Activated gamma-delta T cell treated with Interleukin-2 at 50 U/mL for 16 hours (primary cell): ENCODE measurements around the gene STK24.
"Not testable (repeated sequence)": the region's sequence is repeated elsewhere in the genome, so short reads cannot be mapped to it uniquely, and the experiment has no call there.

ENCODE experiments used
- DNase-seq: peaks from one replicate; pipeline ENCODE4 v3.0.0-alpha.2; 2020

The STK24 gene

DNA sequence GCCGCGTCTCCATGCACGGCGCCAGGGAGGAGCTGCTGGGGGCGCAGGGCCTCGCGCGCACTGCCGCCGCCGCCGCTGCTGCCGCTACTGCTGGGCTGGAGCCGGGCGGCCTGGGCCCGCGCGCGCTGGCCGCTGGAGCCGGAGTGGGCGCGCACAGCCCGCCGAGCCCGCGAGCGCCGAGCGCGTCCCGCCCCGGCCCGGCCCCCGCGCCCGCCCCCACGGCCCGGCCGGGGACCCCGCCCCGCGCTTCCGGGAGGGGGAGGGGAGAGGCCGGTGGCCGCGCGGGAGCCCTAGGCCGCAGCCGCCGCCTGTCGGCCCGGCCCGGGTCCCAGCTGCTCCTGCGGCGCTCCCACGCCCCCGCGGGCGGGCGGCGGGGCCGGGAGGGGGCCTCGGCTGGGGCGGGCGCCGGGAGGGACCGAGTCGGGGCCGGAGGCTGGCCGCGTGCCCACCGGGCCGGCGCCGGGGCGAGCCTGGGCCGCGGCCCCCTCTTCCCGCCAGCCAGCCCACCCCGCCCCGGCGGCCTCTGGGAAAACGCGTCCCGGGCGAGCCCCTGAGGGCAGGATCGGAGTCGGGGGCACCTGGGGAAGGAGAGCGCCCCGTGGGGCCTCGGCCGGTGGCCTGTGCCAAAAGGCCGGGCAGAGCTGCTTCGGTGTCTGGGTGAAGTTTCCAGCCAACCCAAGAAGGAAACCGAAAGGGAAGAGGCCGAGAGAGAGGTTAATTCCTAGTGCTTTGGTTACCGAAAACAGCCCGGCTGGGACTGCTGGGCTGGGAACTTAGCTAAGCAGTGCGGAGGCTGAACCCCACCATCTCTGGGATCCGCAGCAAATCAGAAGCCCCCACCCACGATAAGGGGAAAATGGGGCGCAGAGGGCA, at the start of gene STK24:
STK24 (minus strand) TSS at position 145 of the 873 bp plus-strand sequence. CDS start 321 bp downstream, outside the sequence.
- peak; percentile 43 for DNase-seq

DNA sequence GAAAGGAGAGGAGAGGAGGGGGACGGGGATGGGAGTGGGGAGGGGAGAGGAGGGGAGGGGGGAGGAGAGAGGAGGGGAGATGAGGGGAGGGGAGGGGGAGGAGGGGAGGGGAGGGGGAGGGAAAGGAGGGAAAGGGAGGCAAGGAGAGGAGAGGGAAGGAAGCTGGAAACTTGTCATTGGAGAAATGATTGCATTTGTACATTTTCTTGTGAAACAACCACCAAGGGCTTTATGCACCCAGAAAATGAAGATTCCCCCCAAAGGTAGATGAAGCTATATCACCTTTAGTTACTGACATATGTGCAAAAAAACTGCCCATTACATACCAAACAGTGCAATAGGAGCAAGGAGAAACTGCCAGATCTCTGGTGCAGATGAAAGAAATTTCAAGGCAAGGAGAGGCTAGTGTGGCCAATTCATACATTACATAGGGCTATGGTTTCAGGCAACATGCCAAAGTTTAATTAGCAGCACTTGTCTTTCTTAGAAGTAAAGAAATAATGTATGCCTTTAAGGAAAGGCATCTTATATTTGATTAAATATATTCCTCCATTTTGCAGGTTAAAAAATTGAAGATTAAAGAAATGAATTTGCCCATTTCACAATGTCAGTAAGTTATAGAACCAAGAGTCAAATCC, 49.5 kb upstream of the STK24 start:
- no peak for DNase-seq

DNA sequence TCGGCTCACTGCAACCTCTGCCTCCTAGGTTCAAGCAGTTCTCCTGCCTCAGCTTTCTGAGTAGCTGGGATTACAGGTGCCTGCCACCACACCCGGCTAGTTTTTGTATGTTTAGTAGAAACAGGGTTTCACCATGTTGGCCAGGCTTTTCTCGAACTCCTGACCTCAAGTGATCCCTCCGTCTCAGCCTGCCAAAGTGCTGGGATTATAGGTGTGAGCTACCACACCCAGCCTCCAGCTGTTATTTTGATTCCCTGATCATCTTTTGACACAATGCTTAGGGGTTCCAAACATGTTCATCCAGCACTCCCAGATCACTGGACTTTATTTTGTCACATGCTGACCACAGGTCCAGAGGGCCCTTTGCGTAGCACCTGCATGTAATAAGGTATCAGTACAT, 47.7 kb upstream of the STK24 start:
- DNase-seq, result not testable (repeated sequence)

DNA sequence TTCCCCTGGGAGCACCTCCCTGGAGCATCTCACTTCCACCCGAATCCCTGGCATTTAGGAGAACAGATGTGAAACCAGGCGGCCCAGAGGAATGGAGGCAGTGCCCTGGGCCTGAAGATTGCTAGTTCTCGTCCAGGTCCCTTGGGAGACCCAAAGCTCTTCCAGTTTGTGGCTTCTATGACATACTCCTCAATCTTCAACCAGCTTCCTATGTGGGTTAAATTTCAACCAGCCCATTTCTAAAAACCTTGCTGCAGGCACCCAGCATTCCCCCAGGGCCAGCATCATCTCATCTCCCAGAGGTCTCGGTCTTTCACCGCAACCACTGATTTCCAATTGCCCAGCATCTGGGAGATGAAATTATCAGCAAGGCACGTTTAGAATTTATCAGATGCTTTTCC, 46.0 kb upstream of the STK24 start:
- no peak for DNase-seq

DNA sequence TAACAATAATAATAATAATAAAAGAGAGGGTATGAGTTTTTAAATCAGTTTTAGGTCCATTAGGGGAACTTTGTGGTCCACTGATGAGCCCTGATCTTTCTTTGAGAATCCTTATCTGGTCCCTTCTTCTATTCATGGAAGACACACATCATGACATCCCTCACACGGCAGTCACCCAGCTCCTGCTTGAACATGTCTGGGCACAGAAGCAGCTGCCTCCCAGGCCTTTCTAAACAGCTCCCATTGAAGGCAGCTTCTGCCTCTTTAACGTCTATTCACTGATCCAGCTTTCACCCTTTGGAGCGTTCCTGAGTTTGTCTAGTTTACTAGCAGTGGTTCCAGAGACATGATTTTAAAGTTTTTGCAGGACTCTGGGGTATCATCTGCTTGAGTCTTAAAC, 42.6 kb upstream of the STK24 start:
- no peak for DNase-seq

DNA sequence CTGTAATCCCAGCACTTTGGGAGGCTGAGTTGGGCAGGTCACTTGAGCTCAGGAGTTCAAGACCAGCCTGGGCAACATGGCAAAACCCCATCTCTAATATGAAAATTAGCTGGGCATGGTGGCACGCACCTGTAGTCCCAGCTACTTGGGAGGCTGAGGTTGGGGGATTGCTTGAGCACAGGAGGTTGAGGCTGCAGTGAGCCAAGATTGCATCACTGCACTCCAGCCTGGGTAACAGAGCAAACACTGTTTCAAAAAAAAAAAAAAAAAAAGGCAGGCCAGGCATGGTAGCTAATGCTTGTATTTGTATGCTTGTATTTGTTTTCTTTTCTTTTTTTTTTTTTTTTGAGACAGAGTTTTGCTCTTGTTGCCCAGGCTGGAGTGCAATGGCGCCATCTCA, 38.7 kb upstream of the STK24 start:
- DNase-seq, result not testable (repeated sequence)

DNA sequence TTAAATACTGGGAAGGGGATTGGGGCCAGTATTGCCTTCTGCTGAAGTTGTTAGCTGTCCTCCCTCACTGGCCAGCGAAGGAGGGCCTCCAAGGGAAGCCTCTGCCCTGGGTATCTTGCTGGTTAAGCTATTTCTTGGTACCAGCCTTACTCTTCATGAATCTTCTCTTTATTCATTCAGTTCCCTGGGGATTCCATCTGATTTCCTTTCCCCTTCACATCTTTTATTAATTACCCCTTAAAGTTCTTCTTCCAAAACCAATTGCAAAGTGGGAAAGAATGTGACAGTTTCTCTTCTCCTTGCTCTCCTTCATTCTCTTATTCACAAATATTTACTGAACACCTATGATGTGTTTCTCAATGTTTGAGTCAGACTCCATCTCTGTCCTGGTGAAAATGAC, 36.7 kb upstream of the STK24 start:
- no peak for DNase-seq

DNA sequence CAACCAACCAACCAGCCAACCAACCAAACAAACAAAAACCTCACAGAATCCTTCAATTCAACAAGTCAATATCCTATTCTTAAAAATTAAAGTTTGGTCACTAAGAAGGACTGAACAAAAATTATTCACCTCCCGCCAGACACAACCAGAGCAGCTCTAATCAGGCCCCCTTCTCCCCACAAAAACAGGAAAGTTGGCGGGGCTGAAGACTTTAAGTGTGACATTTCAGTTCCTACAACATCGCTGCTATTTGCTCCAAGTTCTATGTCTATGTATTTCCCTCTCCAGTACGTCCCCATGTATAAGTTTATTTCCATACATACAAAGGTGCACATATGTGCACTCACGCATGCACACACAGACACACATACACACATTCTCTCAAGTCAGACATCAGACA, 32.8 kb upstream of the STK24 start:
- no peak for DNase-seq

DNA sequence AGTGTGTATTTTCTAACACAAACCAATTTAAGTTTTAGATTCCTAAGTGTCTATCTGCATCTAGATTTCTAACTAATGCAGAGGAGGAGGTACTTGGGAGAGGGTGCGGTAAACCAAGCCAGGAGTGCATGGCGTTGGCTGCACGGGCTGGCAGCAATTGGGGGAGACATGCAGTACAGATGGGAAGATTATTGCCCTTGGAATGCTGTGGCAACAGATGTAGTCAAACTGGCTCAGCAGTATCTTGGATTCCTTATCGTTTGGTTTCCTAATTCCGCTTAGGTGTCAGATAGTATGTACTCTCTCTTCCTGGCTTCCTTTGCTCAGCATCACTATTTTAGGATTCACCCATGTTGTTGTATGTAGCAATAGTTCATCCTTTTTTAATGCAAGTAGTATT, 29.4 kb upstream of the STK24 start:
- DNase-seq, result no peak

DNA sequence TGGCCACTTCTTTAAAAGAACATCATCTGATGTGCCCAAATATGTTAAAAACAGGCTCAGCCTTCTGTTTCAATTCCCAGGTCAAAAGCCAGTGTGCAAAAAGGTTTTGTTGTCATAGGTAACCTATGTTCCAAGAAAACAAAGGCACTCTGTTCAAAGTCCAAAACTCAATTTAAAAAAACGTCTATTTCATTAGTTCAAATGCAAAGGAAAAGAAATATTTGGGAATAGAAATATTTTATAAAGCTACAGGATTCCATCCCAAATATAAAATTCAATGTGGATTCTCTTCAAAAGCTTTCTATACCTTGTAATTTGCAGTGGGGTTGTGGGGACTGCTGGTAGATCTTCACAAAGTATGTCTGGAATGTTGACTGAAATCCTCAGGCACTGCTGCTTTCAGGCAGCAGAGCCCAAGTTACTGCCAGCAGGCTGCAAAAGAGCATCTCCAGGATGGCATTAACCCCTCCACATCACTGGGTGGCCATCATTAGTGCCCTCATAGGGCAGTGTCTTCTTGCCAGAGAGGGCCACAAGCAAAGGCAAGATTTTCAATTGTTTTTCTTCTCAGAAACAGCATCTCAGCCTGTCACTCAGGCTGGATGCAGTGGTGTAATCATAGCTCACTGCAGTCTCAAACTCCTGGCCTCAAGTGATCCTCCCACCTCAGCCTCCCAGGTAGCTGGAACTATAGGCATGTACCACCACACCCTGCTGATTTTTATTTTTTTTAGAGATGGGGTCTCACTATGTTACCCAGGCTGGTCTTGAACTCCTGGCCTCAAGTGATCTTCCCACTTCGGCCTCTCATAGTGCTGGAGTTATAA, 22.8 kb upstream of the STK24 start:
- DNase-seq, result no peak

DNA sequence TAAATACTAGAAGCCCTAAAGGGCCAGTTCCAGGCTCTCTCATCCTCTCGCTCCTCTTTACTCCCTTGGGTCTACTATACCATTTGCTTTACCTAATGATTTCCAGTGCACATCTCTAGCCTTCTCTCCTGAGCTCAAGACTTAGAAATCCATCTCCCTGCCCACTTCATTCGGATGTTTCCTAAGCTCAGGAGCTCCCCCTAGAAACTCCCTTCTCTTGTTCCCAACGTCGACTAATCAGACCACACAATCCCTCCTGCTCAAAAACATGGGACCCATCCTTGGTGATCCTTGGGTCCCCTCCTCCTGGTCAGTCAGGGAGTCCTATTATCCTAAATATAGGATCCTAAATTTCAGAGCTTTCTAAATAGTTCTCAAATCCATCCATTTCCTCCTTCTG, 21.1 kb upstream of the STK24 start:
- DNase-seq, result no peak

DNA sequence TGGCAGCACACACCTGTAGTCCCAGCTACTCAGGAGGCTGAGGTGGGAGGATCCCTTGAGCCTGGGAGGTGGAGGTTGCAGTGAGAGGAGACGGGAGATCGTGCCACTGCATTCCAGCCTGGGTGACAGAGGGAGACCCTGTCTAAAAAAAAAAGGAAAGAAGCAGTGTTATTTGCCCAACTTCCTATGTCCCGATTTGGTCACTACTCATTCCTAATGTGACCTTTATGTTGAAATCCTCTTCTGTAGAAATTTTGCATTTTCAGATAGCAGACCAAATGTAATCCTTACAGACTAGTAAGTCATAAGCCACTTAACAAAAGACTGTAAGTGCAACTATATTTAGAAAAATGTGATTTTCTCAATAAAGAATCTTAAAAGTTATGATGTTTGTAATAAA, 18.2 kb upstream of the STK24 start:
- DNase-seq, result no peak

DNA sequence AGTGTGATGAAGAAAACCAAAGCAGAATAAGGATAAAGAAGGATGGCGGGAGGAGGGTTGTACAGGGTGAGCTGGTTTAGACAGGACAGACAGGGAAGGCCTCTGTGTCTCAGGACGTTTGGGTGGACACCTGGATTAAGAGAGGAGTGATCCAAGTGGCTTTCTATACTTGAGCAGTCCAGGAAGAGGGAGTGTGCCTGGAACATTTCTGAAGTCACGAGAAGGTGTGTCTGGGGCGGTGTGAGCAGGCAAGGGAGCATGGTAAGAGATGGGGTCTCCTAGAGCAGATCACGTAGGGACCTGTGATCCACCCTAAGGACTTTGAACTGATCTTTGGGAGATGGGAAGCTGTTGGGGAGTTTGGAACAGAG, 15.4 kb upstream of the STK24 start:
- no peak for DNase-seq

DNA sequence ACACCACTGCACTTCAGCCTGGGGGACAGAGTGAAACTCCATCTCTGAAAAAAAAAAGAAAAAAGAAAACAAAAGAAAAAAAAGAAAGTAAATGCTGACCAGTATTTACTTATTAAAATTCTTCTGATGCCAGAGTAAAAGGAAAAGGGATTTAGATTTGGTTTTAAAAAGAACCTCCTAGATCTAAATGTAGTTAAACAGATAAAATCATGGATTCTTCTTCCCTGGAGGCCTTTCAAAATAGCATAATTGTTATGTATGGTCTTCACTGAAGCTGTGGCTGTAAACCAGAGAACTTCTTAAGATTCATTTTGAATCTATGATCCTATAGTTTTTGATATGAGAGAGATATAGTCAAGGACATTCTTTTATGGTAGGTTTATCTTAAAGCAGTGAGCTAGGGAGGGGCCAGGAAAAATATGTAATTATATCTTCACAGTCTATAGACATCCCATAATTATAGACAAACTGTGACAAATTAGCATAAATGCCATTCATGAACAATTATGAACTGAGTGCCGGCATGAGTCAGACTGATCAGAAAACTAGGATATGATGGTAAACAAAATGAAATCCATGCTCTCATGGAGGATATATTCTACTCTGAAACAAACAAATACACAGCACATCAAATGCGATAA, 14.9 kb upstream of the STK24 start:
- DNase-seq, result no peak

DNA sequence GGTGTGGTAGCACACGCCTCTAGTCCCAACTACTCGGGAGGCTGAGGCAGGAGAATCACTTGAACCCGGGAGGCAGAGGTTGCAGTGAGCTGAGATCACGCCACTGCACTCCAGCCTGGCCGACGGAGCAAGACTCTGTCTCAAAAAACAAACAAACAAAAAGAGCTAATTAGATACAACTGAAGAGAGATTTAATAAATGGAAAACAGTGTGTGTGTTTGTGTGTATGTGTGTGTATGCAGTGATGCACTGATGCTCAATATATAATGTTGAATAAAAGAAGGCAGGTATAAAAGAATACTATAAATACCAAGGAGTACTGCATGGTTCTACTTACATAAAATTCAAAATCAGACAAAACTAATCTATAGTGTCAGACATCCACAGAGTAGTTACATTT, 13.6 kb upstream of the STK24 start:
- not testable (repeated sequence) for DNase-seq

DNA sequence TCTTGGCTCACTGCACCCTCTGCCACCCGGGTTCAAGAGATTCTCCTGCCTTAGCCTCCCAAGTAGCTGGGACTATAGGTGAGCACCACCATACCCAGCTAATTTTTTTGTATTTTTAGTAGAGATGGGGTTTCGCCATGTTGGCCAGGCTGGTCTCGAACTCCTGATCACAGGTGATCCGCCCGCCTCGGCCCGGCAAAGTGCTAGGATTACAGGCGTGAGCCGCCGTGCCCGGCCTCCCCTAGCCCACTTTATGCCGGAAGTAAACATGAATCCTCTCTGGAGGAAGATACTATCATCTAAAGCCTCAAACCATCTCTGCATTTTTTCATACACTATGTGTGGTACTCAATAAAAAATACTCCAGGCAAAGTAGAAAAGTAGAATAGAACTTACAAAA, 12.6 kb upstream of the STK24 start:
- not testable (repeated sequence) for DNase-seq

DNA sequence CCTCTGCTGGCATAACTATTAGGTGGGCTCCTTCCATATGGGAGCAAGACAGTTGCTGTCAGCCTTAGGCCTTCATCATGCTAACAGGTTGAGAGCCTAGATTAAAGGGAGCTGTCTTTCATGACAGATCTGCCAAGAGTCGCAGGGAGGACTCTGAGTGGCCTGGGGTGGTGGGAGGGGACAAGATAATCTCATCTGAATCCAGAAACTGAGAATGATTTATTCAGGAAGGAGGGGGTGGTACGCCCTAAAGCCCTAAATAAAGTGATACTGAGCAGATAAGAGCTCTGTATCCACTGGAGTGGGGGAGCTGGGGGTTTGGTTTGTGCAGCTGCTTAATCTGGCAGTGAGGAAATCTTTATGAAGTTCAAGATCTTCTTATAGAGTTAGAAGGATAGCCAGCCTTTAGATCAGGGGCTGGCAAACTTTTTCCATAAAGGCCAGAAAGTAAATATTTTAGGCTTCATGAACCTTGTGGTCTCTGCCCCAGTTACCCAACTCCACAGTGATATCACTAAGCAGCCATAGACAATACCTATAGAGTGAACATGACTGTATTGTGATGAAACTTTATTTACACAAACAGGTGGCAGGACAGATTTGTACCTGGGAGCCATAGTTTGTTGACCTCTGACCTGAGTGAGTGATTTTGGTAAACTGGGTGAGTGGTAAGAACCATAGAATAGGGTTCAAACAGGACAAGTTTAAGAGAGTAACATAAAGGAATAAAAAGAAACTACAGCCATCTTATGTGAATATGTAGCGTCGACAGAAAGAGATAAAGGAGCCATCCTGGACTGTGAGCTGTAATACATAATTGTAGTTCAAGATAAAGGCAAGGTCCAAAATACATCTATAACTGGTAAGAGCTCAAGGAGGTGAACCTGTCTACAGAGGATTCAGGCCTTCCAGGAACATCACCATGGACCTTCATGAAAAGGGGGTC, 9.8 kb upstream of the STK24 start:
- DNase-seq, result no peak

DNA sequence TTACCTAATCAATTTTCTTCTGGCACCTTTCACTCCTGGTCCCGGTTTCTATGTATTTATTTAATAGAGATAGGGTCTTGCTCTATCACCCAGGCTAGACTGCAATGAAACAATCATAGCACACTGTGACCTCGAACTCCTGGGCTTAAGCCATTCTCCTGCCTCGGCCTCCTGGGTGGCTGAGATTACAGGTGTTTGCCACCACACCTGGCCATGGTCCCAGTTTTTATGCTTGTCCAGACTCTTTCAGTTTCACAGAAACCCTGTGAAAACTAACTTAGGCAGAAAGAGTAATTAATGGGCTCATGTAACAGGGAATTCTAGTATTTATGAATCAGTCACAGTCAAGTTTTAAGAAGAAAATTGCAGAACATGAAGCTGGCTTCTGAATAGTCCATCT, 9.0 kb upstream of the STK24 start:
- DNase-seq, result no peak

DNA sequence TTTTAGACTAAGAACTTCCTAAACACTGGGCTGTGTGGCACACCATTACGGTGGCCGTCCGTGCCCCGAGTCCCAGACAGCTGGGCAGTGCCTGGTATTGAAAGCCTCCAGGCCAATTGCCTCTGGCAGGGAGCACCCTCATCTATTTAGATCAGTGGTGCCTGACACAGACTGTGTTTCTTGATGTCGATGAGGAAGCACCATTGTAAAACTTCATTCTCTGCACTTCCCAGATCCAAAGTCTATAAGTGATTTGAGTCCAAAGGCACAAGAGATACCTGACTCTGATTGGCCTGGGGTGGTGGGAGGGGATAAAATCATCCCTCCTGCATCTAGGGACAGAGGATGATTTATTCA, 8.5 kb upstream of the STK24 start:
- no peak for DNase-seq

DNA sequence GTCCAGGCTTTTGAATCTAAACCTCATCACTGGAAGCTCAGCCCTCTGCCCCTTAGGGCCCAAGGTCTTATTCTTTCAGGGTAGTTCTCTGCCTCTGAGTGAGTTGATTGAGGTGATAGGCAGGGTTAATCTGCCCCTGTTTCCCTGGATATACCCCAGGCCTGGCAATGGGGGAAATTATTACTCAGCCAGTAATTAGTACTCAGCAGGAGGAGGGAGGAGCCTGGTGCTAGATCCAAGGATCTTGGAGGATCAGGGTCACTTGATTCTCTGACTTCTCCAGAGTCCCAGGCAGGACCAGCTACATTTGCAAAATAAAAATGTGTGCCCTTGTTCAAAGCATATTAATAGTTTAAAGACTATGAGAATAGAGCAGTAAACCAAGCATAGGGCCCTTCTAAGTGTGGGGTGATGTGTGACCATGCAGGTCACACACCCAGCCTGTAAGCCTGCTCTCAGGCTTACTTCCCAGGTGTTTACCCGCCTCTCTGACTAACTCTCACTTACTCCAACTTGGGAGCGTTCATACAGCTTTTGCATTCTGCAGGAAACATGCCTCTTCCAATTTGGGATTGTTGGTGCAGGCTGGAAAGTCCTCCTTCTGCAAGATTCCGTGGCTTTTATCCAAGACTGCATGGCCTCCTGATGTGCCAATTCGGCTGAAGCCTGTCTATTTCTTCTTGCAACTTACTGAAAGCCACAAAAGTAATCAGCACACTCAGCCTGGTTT, 7.9 kb upstream of the STK24 start:
- no peak for DNase-seq

DNA sequence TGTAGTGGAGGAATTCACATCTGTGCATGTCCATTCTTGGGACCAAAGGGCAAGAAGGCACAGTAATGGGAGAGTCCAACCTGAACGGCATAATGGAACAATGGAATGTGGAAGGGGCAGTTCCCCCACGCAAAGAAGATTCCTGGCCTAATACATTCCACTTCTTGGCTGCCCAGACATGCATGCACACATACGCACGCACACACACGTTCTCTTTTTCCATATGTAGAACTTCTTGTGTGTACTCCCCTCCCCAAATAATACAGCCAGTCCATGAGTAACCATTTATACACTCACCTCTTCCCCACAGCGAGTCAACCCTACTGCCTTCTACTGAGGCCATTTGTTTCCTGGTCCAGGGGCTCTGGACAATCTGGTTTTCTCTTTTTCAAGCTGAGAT, 6.0 kb upstream of the STK24 start:
- no peak for DNase-seq
